ENCODE measurements around the gene SPDL1.
A peak's percentile ranks its signal among the peaks of the same experiment; 100 is the strongest.

The SPDL1 gene

DNA sequence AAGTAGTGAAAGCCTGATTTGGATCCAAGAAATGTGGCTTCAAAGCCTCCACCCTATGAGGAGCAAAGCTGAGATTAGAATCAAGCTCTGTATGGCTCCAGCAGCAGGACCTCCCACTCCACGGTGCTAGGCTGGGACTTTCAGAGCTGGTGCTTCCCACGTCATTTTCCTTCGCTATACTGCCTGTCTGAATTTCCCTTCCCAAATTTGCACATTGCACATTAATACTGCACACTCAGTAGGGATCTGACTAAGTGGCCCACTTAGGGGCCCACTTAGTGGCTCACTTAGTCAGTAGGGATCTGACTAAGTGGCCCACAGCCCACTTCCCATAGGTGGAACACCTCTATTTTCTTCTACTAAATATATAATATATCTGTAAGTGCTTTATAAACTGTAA lies 14.1 kb upstream of the SPDL1 start:
- H3K27ac ChIP-seq, result no peak overlapping the region
- TF ChIP-seq, protein P1, sequence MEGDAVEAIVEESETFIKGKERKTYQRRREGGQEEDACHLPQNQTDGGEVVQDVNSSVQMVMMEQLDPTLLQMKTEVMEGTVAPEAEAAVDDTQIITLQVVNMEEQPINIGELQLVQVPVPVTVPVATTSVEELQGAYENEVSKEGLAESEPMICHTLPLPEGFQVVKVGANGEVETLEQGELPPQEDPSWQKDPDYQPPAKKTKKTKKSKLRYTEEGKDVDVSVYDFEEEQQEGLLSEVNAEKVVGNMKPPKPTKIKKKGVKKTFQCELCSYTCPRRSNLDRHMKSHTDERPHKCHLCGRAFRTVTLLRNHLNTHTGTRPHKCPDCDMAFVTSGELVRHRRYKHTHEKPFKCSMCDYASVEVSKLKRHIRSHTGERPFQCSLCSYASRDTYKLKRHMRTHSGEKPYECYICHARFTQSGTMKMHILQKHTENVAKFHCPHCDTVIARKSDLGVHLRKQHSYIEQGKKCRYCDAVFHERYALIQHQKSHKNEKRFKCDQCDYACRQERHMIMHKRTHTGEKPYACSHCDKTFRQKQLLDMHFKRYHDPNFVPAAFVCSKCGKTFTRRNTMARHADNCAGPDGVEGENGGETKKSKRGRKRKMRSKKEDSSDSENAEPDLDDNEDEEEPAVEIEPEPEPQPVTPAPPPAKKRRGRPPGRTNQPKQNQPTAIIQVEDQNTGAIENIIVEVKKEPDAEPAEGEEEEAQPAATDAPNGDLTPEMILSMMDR (conservative IDR thresholded peaks at IDR 0.05), result no peak

DNA sequence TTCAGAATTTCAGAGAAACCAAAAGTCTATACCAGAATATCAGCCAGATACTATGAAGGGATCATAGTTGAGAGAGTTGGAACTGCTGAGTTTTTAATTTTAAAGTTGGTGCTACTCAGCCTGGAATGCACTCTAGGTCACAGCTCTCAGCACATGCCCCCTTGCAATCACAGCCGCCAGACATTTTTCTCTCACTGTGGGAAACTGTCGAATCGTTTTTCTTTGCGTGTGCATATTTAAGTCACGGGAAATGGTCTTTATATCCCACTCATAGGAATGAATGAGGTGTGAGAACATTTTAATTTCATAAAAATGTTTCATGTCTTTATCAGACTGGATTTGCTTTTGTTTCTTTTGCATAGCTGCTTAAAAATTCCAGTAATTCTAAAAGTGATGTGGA lies 12.2 kb upstream of the SPDL1 start:
- TF ChIP-seq ZFX (IDR thresholded peaks at IDR 0.05), result no peak
- TF ChIP-seq, protein P1 (conservative IDR thresholded peaks at IDR 0.05), result no peak
- H3K27ac ChIP-seq, result no peak overlapping the region

DNA sequence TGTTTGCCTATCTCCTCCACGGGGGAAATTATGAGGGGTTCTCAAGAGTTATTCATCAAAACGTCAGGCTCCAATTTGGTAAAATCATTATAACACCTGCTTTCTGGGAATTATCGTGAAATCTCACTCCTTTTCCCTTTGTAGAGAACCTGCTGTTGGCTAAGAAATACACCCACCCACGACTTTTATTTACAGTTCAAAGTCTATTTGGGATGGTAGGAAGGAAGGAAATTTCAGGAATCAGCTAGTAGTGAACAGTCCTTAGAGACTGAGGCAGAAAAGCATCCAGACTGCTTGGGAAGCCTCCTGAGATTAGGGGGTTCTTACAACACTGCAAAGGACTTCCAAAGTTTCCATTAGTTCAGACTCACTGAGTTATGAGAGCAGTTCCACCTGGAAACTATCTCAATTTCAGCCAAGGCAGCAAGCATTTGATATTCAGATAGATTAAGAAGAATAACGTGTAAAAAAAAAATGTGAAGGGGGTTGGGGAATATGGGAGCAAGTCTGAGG lies 9.4 kb upstream of the SPDL1 start:
- TF ChIP-seq, protein P1 (conservative IDR thresholded peaks at IDR 0.05), result no peak
- no peak for TF ChIP-seq ZFX (IDR thresholded peaks at IDR 0.05)

DNA sequence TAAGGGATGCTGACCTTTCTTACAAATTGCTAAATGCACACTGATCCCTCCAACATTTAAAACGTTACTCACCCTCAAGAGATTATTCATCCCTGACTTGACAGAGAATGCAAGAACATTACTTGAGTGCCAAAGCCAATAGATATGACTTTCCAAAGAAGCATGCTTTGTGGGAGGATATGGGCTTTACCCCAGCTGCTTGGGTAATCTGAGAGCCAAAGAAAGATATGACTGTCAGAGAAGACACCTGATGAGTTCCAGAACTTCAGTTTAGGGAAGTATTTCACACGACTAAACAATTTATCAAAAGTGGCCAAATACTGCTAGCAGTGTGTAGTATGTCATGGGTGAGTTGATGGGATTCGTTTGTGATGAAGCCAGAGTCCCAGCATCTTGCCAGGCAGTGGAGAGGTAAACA lies 7.4 kb upstream of the SPDL1 start:
- H3K27ac ChIP-seq, result no peak overlapping the region
- TF ChIP-seq ZFX (IDR thresholded peaks at IDR 0.05), result no peak
- TF ChIP-seq, protein P1 (conservative IDR thresholded peaks at IDR 0.05), result no peak

More for the DNA sequence above, 9.4 kb upstream of the SPDL1 start:
- no peak overlapping the region for H3K27ac ChIP-seq

DNA sequence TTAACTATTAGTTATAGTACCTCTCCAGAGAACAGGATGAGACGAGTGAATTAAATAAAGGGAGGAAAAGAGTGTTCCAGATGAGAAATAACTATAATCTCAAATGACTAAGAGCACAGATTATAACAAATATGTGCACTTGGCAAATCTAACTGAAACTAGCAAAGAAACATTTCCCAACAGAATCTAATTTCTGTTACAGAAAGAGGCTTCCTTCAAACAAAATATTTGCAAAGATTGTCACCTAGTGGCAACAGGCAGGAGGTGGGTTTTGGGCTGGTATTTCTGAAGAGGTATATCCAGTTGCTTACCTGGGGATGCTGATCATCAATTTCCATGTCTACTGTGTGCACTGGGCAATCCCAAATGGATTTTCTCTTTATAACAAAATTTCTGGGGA lies 5.6 kb upstream of the SPDL1 start:
- no peak overlapping the region for H3K27ac ChIP-seq
- TF ChIP-seq, protein P1 (conservative IDR thresholded peaks at IDR 0.05), result peak; percentile 63
- TF ChIP-seq ZFX (IDR thresholded peaks at IDR 0.05), result no peak

DNA sequence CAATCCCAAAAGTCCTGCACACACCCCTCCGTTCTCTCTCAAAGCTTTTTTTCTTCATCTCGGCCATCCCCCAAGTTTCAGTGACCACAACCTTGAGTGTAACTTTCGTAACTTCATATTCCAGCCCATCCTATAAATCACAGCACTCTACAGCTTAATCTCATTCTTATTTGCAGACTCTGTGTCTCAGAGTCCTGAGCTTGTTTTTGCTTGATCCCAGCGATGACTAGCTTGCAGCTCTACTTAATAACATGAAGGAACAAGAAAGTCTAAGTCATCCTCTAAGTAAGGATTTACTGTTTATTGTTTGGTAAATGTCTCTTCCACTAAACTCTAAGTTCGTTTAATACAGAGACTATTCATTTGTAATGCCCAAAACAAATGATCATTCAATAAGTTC lies 2.6 kb upstream of the SPDL1 start:
- TF ChIP-seq, protein P1 (conservative IDR thresholded peaks at IDR 0.05), result no peak
- no peak for TF ChIP-seq ZFX (IDR thresholded peaks at IDR 0.05)
- no peak overlapping the region for H3K27ac ChIP-seq

DNA sequence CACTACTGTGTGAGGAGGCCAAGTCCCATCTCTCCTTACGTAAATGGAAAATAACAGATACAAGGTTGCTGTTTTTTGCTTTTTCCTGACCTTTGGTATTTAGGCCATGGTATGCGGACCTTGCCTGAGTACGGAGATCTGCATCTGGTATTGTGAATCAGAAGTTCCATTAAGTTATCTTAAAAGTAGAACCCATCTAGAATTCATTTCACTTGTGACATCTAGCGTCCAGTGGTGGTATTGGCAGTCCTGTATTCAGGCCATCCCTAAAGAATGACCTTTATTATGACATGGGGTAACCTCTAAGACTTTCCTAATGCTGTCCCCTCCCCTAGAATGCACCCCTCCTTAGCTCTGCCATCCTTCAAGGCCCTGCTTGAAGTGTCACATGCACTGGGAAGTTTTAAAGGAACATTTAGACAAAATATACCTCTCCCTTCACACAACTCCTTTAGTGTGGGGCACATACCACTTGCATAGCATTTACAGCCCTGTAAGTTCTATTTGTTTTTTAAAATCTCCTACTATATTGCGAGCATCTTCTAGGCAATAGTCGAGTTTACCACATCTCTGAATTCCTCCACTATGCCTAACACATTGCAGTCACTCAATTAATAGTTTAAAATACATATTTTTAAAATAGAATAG lies 1.9 kb upstream of the SPDL1 start:
- H3K27ac ChIP-seq, result no peak overlapping the region

More for the DNA sequence above, 1.9 kb upstream of the SPDL1 start:
- TF ChIP-seq, protein P1 (conservative IDR thresholded peaks at IDR 0.05), result peak; percentile 87
- TF ChIP-seq ZFX (IDR thresholded peaks at IDR 0.05), result no peak

Data from C4-2B (cell line).